Osteocyte (in vitro differentiated cells): Measurements from ENCODE around the gene PROX1. TPM values are rescaled to one million over a fixed set of nuclear protein-coding genes. Genes with fewer than 3 reads are reported as not detected.

Experiments used
- DNase-seq: peaks from one replicate; pipeline ENCODE4 v3.0.0; 2021; ENCODE audit warnings: mixed read lengths; ENCODE audit not compliant: unreplicated experiment; ENCODE audit errors: extremely low spot score
- H3K27ac Mint-ChIP-seq: one replicate; pipeline ENCODE4 v1.8.0; 2021; ENCODE audit warnings: mild to moderate bottlenecking, mixed read lengths; ENCODE audit not compliant: unreplicated experiment
- H3K27me3 Mint-ChIP-seq: one replicate; pipeline ENCODE4 v1.8.0; 2021; ENCODE audit warnings: mixed read lengths; ENCODE audit not compliant: unreplicated experiment
- H3K36me3 Mint-ChIP-seq: one replicate; pipeline ENCODE4 v1.8.0; 2021; ENCODE audit warnings: mixed read lengths; ENCODE audit not compliant: unreplicated experiment
- H3K4me1 Mint-ChIP-seq: one replicate; pipeline ENCODE4 v1.8.0; 2021; ENCODE audit warnings: mixed read lengths; ENCODE audit not compliant: unreplicated experiment
- H3K4me3 Mint-ChIP-seq: one replicate; pipeline ENCODE4 v1.8.0; 2021; ENCODE audit warnings: mild to moderate bottlenecking, moderate library complexity, mixed read lengths; ENCODE audit not compliant: unreplicated experiment
- H3K9me3 Mint-ChIP-seq: one replicate; pipeline ENCODE4 v1.8.0; 2021; ENCODE audit warnings: mixed read lengths; ENCODE audit not compliant: unreplicated experiment
- CTCF ChIP-seq: fragments of 200-600 bp; sonication (generic); IDR thresholded peaks from 2 replicates; pipeline ENCODE4 v1.5.0; 2021; ENCODE audit warnings: antibody characterized with exemption, mild to moderate bottlenecking, moderate library complexity
- total RNA-seq: library from RNA; stranded (reverse); gene quantifications from 2 replicates; pipeline ENCODE4 v1.2.1, GENCODE V29; 2021

PROX1 gene
- total RNA-seq, 1 donor from 2014 or later: 0.32 TPM

- Mint-ChIP-seq H3K27me3 (peaks cover 13% of the 10 kb centered on the region), H3K36me3 (no peaks in the 10 kb centered on the region), H3K4me1 (no peaks in the 10 kb centered on the region), H3K27ac (no peak overlapping the region), H3K9me3 (no peaks in the 10 kb centered on the region), H3K4me3 (no peak overlapping the region)
- TF ChIP-seq CTCF: no peak
- no peak for DNase-seq
Measured at GRCh38 chr1:214026985-214027384, 39.2 kb downstream of the PROX1 start.

GRCh38 chr1:214027498-214027897 lies 39.7 kb downstream of the PROX1 start:
- Mint-ChIP-seq H3K4me1 (no peaks in the 10 kb centered on the region), H3K9me3 (no peaks in the 10 kb centered on the region), H3K36me3 (no peaks in the 10 kb centered on the region), H3K27ac (no peak overlapping the region), H3K27me3 (peaks cover 13% of the 10 kb centered on the region), H3K4me3 (no peak overlapping the region)
- no peak for DNase-seq
- TF ChIP-seq CTCF: no peak

GRCh38 chr1:214028095-214028494 lies 40.3 kb downstream of the PROX1 start:
- no peak overlapping the region for H3K4me3 Mint-ChIP-seq
- TF ChIP-seq CTCF: no peak
- H3K4me1 Mint-ChIP-seq: no peaks in the 10 kb centered on the region
- DNase-seq: no peak
- H3K27ac Mint-ChIP-seq: no peak overlapping the region
- H3K36me3 Mint-ChIP-seq: no peaks in the 10 kb centered on the region
- peaks cover 13% of the 10 kb centered on the region for H3K27me3 Mint-ChIP-seq
- H3K9me3 Mint-ChIP-seq: no peaks in the 10 kb centered on the region

GRCh38 chr1:214028649-214029406 lies 41.1 kb downstream of the PROX1 start:
- Mint-ChIP-seq H3K36me3 (no peaks in the 10 kb centered on the region), H3K27ac (no peak overlapping the region), H3K9me3 (no peaks in the 10 kb centered on the region), H3K4me1 (no peaks in the 10 kb centered on the region), H3K27me3 (peaks cover 13% of the 10 kb centered on the region), H3K4me3 (no peak overlapping the region)
- no peak for TF ChIP-seq CTCF
- no peak for DNase-seq

GRCh38 chr1:214029796-214030195 lies 42.0 kb downstream of the PROX1 start:
- no peak for DNase-seq
- no peak for TF ChIP-seq CTCF
- H3K27ac Mint-ChIP-seq: no peak overlapping the region
- H3K4me3 Mint-ChIP-seq: no peak overlapping the region
- no peaks in the 10 kb centered on the region for H3K9me3 Mint-ChIP-seq
- H3K27me3 Mint-ChIP-seq: peaks cover 13% of the 10 kb centered on the region
- no peaks in the 10 kb centered on the region for H3K4me1 Mint-ChIP-seq
- H3K36me3 Mint-ChIP-seq: no peaks in the 10 kb centered on the region
